T-helper 17 cell (primary cell): ENCODE results near the gene JADE1. TPM values are rescaled to one million over a fixed set of nuclear protein-coding genes. Genes with fewer than 3 reads are reported as not detected.

ENCODE experiments used
- ATAC-seq: fragments of 150-1000 bp; cut with Tn5 transposase; 2 replicates; pipeline ENCODE4 v1.10.0; 2021; ENCODE audit warnings: mild to moderate bottlenecking, moderate library complexity
- DNase-seq, 3 donors: peaks; one replicate each; pipeline versions ENCODE4 v3.0.0 to v3.0.0-alpha.2; 2020 to 2021
- H3K9me3 ChIP-seq: one replicate; pipeline ENCODE4 v1.7.0; 2013; ENCODE audit warnings: low read length, mild to moderate bottlenecking; ENCODE audit not compliant: control insufficient read depth, poor library complexity, severe bottlenecking
- H3K27ac Mint-ChIP-seq: one replicate; pipeline ENCODE4 v1.8.0; 2022; ENCODE audit warnings: mild to moderate bottlenecking, moderate library complexity, mixed read lengths
- H3K27me3 Mint-ChIP-seq: one replicate; pipeline ENCODE4 v1.8.0; 2022; ENCODE audit warnings: mixed read lengths
- H3K36me3 Mint-ChIP-seq: one replicate; pipeline ENCODE4 v1.8.0; 2022; ENCODE audit warnings: low read depth, mixed read lengths
- H3K4me1 Mint-ChIP-seq: one replicate; pipeline ENCODE4 v1.8.0; 2022; ENCODE audit warnings: mild to moderate bottlenecking, mixed read lengths
- H3K4me3 Mint-ChIP-seq: one replicate; pipeline ENCODE4 v1.8.0; 2022; ENCODE audit warnings: mild to moderate bottlenecking, moderate library complexity, mixed read lengths
- total RNA-seq, 4 donors: library from RNA in 2 of 4; stranded (reverse) in 2 of 4; gene quantifications; one replicate each; pipeline ENCODE4 v1.2.3 and lab custom pipeline; 2022 to 2026

Gene JADE1
- total RNA-seq, 2 donors from 2014 or later = 38.0 to 53.1 TPM

DNA sequence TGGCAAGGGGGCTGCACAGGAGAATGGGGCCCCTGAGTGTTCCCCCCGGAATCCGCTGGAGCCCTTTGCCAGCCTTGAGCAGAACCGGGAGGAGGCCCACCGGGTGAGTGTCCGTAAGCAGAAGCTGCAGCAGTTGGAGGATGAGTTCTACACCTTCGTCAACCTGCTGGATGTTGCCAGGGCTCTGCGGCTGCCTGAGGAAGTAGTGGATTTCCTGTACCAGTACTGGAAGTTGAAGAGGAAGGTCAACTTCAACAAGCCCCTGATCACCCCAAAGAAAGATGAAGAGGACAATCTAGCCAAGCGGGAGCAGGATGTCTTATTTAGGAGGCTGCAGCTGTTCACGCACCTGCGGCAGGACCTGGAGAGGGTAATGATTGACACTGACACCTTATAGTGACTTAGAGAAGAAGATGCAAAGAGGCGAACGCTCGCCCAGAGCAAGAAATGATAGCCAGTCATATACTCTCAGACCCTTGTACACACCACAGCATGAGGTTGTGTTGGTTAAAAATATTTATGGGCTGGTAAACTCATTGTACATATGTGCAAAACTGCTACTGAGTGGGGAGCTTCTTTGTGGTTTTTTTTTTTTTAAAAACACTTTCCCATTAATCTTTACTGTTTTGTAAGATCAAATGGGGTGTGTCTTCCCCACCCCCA is 52.5 kb downstream of the JADE1 start:
- ATAC-seq (peak; percentile 18), DNase-seq (no peak)
- Mint-ChIP-seq H3K36me3 (peaks cover 19% of the 10 kb centered on the region), H3K4me3 (peak overlapping the region; percentile 19), H3K27ac (peak overlapping the region; percentile 88), H3K4me1 (peaks cover 39% of the 10 kb centered on the region), H3K27me3 (no peaks in the 10 kb centered on the region)
- H3K9me3 ChIP-seq = no peaks in the 10 kb centered on the region

DNA sequence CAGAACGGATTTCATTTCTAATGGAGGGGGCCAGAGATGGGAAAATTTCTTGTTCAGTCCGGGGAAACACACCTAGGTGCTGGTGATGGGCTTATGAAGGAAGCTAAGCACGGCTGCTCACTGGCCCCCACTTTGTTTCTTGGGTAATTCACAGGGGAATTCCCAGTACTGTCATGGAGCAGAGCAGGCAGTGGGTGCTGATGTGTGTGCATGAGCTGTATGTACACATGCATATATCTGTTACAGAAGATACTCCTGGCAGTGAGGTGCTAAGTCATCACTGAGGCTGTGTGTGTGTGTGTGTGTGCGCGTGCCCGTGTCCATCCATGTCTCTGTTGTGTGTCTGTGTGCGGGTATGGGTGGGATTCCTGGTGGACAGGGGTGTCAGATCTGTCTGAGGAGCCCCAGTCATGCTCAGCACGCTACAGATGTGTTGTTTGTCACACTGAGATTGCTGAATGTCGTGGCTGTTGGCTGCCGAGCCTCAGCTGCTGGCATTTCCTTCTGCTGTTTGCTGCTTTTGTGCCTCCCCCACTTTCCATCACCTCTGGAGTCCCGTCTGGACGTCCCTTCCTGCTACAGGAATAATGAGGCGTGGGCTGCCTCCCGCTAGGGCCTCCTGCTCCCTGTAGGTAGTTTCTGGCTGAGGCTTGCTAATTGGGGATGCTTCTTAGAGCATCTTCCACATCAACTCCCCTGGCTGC is 53.3 kb downstream of the JADE1 start:
- Mint-ChIP-seq H3K4me3 (peak overlapping the region; percentile 28), H3K36me3 (peaks cover 19% of the 10 kb centered on the region), H3K27me3 (no peaks in the 10 kb centered on the region), H3K4me1 (peaks cover 38% of the 10 kb centered on the region), H3K27ac (peak overlapping the region; percentile 88)
- DNase-seq (peak in 2 of 3 donors; percentile 15 to 32), ATAC-seq (peak; percentile 92)
- no peaks in the 10 kb centered on the region for H3K9me3 ChIP-seq

DNA sequence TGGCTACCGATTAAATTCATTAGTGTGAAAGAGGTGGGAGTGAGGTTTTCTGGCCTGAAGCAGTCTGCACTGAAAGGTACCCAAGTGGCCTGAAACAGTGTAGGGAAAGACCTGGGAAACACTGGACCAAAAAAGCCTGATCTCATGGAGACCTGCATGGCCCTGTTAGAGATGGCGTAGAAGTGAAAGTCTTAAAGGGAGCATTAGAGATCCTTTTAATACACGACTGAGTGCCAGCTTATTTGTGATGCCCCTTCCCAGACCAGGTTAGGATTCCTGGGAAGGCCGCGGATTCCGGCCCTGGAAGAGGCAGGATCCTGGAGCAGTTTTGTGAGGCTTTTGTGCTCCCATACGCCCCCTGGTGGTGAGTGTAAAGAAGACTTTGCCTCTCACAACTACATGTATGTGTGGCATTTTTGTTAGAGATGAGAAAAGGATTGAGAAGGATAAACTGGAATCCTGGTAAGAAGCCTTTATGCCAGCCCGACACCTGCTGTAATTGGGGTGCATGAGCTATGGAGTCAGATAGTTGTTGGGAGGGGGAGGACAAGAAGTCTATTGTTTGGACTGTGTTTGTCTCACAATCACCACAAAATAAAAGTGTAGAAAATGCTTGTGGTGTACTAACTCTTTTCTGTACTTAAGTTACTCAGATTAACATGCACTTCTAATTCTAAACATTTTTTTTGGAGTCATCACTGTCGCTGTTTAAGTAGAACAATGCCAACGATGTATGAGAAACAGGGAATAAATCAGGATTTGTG is 54.0 kb downstream of the JADE1 start:
- Mint-ChIP-seq H3K4me1 (peaks cover 36% of the 10 kb centered on the region), H3K27ac (peak overlapping the region; percentile 88)

DNA sequence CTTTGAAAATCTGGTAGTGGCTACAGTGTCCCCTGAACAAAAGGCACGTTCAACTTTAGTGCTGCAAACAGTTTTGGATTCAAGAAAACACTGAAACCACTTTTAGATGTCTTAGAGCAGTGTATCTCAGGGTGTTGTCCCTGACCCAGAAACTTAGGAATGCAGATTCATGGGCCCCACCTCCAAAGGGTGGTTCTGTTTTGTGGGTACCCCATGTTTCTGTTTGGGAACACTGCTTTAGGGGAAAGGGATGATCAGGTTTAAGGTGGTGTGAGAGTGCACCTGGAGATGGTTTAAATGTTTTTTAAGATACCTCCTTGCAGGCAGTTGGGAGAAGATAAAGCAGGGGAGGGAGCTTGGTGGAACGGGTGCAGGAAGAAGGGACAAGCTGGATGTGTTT is 55.6 kb downstream of the JADE1 start:
- Mint-ChIP-seq H3K4me1 (peaks cover 32% of the 10 kb centered on the region), H3K27me3 (no peaks in the 10 kb centered on the region), H3K36me3 (peaks cover 10% of the 10 kb centered on the region), H3K27ac (peak overlapping the region; percentile 72), H3K4me3 (peak overlapping the region; percentile 55)
- H3K9me3 ChIP-seq = no peaks in the 10 kb centered on the region
- ATAC-seq = no peak
- no peak for DNase-seq

More for the DNA sequence above, 54.0 kb downstream of the JADE1 start:
- H3K9me3 ChIP-seq = no peaks in the 10 kb centered on the region
- peak overlapping the region; percentile 28 for H3K4me3 Mint-ChIP-seq
- H3K27me3 Mint-ChIP-seq = no peaks in the 10 kb centered on the region
- peaks cover 17% of the 10 kb centered on the region for H3K36me3 Mint-ChIP-seq
- DNase-seq (peak; percentile 53 to 60 (median 54)), ATAC-seq (peak; percentile 30)

DNA sequence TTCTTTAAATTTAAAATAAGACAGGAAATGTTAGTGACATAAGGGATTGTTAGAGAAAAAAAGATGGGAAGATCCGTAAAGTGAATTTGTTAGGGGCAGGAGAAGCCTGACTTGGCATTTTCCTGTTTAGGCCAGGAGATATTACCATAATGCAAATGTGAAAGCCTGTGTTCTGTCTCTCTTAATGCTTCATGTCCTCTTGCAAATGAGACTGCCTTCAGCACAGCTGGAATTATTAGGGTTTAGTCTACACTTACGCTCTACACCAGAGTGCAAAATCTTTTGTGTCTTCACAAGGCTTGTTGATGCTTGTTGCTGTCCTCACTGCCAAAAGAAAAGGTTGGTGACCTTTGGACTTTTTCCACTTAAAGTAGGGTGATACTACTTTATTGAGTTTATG is 56.8 kb downstream of the JADE1 start:
- no peaks in the 10 kb centered on the region for H3K9me3 ChIP-seq
- peak overlapping the region; percentile 72 for H3K27ac Mint-ChIP-seq
- no peak for ATAC-seq
- peaks cover 28% of the 10 kb centered on the region for H3K4me1 Mint-ChIP-seq
- H3K4me3 Mint-ChIP-seq = no peak overlapping the region
- H3K36me3 Mint-ChIP-seq = peaks cover 10% of the 10 kb centered on the region
- no peak for DNase-seq
- H3K27me3 Mint-ChIP-seq = no peaks in the 10 kb centered on the region

DNA sequence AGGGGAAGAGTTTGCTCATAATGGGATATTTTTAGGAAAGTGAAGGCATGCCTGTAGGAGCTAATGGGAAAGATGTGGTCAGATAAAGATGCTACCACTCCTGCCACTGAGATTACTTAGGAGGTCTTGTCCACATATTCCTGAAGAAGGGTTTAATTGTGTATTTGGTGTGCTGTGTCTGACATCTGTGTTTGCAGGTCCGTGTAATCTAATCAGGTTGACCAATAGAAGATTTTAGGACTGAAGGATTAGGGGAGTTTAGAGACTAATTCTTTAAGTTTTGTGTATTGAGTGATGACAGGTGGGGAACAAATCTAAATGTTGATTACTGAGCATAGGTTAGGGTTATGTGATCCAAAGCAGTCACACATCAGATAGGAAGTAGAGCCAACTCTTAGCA is 57.2 kb downstream of the JADE1 start:
- ATAC-seq (no peak), DNase-seq (no peak)
- Mint-ChIP-seq H3K36me3 (peaks cover 12% of the 10 kb centered on the region), H3K27ac (peak overlapping the region; percentile 72), H3K4me1 (peaks cover 25% of the 10 kb centered on the region), H3K4me3 (no peak overlapping the region), H3K27me3 (no peaks in the 10 kb centered on the region)
- no peaks in the 10 kb centered on the region for H3K9me3 ChIP-seq

DNA sequence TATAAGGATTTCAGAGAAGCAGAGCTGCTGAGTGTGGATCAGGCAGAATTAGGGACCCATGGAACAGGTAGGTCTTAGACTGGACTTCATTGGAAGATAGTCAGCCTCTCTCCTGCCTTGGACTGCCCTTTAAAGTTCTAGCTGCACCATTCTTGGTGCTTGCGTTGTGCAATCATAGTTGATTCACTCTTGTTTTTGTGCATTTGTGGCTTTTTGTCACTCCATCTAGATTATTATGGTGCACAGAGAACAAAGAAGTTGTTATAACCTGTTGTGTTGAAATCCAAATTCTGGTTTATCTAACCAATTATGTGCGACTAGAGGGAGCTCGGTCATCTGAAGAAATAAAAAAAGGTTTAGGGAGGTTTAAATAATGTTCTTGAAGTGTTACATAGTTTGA is 59.3 kb downstream of the JADE1 start:
- Mint-ChIP-seq H3K4me3 (no peak overlapping the region), H3K27me3 (no peaks in the 10 kb centered on the region), H3K4me1 (peaks cover 10% of the 10 kb centered on the region), H3K27ac (peak overlapping the region; percentile 76), H3K36me3 (peaks cover 17% of the 10 kb centered on the region)
- DNase-seq (no peak), ATAC-seq (no peak)
- no peaks in the 10 kb centered on the region for H3K9me3 ChIP-seq

DNA sequence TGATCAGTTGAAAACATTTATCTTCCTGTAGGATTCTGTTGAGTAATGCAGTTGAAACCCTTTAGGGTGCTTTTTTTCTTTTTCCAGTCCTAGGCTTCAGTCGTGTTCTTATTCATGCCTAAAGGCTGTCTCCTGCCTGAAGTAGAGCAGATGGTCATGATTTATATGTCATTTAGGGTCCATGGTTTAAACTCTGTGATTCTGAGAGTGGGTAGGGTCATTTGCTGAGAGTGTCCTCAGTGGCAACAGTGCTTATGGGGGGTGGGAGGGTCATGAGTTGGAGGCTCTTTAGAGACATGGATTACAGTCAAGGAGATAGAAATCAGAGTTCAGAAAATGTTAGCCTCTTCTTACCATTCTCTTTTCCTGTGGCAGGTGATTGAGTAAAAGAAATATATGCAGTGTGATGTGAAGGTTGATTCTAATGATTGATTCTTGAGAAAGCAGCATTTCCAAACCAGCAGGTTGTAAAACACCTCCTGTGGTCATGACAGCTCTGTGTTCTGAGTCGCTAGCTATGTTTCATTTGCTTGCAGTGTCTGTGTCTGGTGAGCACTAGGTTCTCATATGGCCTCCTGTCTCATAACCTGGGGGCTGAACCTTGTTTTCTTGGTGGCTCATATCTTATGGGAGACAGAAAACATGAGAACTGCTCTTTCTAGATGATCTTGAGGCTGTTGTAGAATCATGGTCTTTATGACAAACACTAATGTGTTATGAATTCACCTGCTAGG is 60.4 kb downstream of the JADE1 start:
- ATAC-seq = no peak
- peak overlapping the region; percentile 76 for H3K27ac Mint-ChIP-seq
- H3K4me1 Mint-ChIP-seq = peaks cover 10% of the 10 kb centered on the region
- no peak overlapping the region for H3K4me3 Mint-ChIP-seq
- H3K36me3 Mint-ChIP-seq = peaks cover 18% of the 10 kb centered on the region
- H3K9me3 ChIP-seq = no peaks in the 10 kb centered on the region
- no peaks in the 10 kb centered on the region for H3K27me3 Mint-ChIP-seq
- DNase-seq = no peak

DNA sequence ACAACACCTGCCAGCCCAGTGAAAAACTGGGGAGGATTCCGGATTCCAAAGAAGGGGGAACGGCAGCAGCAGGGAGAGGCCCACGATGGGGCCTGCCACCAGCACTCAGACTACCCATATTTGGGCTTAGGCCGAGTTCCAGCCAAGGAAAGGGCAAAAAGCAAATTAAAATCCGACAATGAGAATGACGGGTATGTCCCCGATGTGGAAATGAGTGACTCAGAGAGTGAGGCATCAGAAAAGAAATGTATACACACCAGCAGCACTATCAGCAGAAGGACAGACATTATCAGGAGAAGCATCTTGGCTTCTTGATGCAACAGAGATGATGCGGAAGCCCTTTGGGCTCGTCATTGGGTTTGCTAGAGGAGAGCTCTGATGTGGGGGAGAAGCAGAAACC is 62.4 kb downstream of the JADE1 start:
- Mint-ChIP-seq H3K27ac (no peak overlapping the region), H3K27me3 (no peaks in the 10 kb centered on the region), H3K4me3 (no peak overlapping the region), H3K4me1 (peaks cover 5% of the 10 kb centered on the region), H3K36me3 (peaks cover 14% of the 10 kb centered on the region)
- DNase-seq = no peak
- ATAC-seq = no peak
- no peaks in the 10 kb centered on the region for H3K9me3 ChIP-seq

DNA sequence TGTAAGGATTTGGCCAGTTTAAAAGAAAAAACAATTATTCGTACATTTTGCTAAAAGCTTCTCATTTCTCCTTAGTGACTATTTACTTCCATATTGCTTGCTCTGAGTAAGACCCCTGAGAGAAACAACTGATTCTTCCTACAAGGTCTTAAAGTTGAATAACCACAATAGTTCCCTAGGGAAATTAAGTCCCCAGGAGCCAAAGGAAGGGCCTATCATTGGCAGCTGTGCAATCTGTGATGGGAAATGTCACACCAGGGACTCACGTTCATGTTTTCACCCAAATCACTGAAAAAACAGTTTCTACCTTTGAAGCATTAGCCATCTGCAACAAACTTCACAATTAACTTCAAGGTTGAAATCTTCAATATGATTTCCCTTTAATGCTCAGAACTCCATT is 66.7 kb downstream of the JADE1 start:
- DNase-seq (no peak), ATAC-seq (no peak)
- Mint-ChIP-seq H3K27me3 (no peaks in the 10 kb centered on the region), H3K27ac (no peak overlapping the region), H3K4me1 (no peaks in the 10 kb centered on the region), H3K4me3 (no peak overlapping the region), H3K36me3 (peaks cover 12% of the 10 kb centered on the region)
- H3K9me3 ChIP-seq = no peaks in the 10 kb centered on the region

DNA sequence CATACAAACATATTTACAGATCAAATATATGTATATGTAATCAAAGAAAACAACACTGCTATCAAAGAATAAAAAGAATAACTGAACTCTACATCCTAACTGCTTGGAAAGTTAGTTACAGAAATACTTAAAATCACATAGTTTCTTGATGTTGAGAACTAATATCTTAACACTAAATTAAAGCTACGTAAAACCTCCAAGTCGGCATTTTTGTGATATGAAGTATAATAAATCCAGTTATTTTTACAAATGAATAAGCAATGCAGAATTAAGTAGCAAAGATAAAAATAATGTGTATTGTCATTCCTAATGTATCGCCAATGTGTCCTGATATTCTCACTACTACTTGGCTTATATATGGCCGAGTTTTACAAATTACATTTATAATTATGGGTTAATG is 68.4 kb downstream of the JADE1 start:
- ATAC-seq = no peak
- H3K4me3 Mint-ChIP-seq = no peak overlapping the region
- H3K4me1 Mint-ChIP-seq = no peaks in the 10 kb centered on the region
- no peaks in the 10 kb centered on the region for H3K27me3 Mint-ChIP-seq
- peaks cover 4% of the 10 kb centered on the region for H3K36me3 Mint-ChIP-seq
- no peak overlapping the region for H3K27ac Mint-ChIP-seq
- H3K9me3 ChIP-seq = no peaks in the 10 kb centered on the region
- DNase-seq = no peak

DNA sequence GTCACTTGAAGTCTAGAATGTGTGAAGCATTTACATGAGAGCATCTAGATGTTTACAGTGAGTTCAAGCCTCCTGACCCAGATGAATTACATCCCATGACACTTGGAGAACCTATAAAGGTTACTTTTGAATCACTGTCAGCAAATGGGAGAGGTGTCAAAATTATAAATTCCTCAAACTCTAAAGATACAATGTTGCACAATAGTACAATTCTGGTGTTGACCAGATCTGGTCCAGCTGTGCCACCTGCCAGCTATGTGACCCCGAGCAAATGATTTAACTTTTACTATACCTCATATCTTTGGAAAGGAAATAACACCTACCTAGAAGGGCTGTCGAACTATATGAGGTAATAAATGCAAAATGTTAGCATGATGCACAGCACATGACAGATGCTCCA is 69.8 kb downstream of the JADE1 start:
- Mint-ChIP-seq H3K4me3 (no peak overlapping the region), H3K4me1 (no peaks in the 10 kb centered on the region), H3K27ac (no peak overlapping the region), H3K36me3 (no peaks in the 10 kb centered on the region), H3K27me3 (no peaks in the 10 kb centered on the region)
- H3K9me3 ChIP-seq = no peaks in the 10 kb centered on the region
- DNase-seq = no peak
- ATAC-seq = no peak

DNA sequence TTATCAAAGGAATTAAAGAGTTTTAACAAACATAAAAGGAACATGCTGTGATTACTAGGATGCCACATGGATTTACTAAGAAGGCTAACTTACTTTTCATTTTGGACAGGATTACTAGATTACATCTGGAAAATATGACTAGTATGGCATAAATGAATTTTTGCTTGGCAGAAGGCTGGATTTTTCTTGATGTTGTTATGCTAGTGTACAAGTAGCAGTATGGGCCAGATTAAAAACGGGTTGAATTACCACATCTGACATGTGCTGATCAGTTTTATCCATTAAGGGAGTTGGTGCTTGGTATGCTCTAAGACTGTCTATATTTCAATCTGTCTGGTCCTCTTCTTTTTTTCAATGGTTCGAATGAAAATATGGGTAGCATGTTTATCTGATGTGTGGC is 70.5 kb downstream of the JADE1 start:
- Mint-ChIP-seq H3K4me1 (no peaks in the 10 kb centered on the region), H3K4me3 (no peak overlapping the region), H3K36me3 (no peaks in the 10 kb centered on the region), H3K27me3 (no peaks in the 10 kb centered on the region), H3K27ac (no peak overlapping the region)
- ATAC-seq = no peak
- DNase-seq = no peak
- H3K9me3 ChIP-seq = no peaks in the 10 kb centered on the region
